Effector memory CD8-positive, alpha-beta T cell (primary cell): ENCODE results near the gene GNL3L.

ENCODE experiments used
- ATAC-seq: fragments of 150-1000 bp; cut with Tn5 transposase; replicated peaks from 2 replicates; pipeline ENCODE4 v1.10.0; 2021; ENCODE audit warnings: mild to moderate bottlenecking, moderate library complexity
- DNase-seq, 3 experiments: peaks; one replicate each; pipeline ENCODE4 v3.0.0; 2021
- H3K27ac Mint-ChIP-seq, 2 donors: one replicate each; pipeline ENCODE4 v1.8.0; 2022; ENCODE audit warnings: mild to moderate bottlenecking in 2 of 2, mixed read lengths in 2 of 2, moderate library complexity in 2 of 2
- H3K27me3 Mint-ChIP-seq, 2 donors: one replicate each; pipeline ENCODE4 v1.8.0; 2022; ENCODE audit warnings: mixed read lengths in 2 of 2
- H3K36me3 Mint-ChIP-seq: one replicate; pipeline ENCODE4 v1.8.0; 2022; ENCODE audit warnings: mild to moderate bottlenecking, moderate library complexity, mixed read lengths; ENCODE audit not compliant: insufficient read depth
- H3K4me1 Mint-ChIP-seq, 2 donors: one replicate each; pipeline ENCODE4 v1.8.0; 2022; ENCODE audit warnings: low read depth in 2 of 2, mixed read lengths in 2 of 2
- H3K4me3 Mint-ChIP-seq, 2 donors: one replicate each; pipeline ENCODE4 v1.8.0; 2022; ENCODE audit warnings: mild to moderate bottlenecking in 2 of 2, mixed read lengths in 2 of 2, moderate library complexity in 2 of 2
- H3K9me3 Mint-ChIP-seq, 2 donors: one replicate each; pipeline ENCODE4 v1.8.0; 2022; ENCODE audit warnings: mixed read lengths in 2 of 2

The GNL3L gene

GRCh38 chrX:54602563-54602962 is 72.5 kb downstream of the GNL3L start:
- Mint-ChIP-seq H3K9me3 (no peaks in the 10 kb centered on the region), H3K4me3 (no peak overlapping the region), H3K27ac (no peak overlapping the region), H3K36me3 (no peaks in the 10 kb centered on the region), H3K4me1 (no peaks in the 10 kb centered on the region), H3K27me3 (no peaks in the 10 kb centered on the region)
- DNase-seq: no peak
- no peak for ATAC-seq
